ENCODE data around the gene DUSP10. TPM values are rescaled to one million over a fixed set of nuclear protein-coding genes. Genes with fewer than 3 reads are reported as not detected.

DUSP10 gene
- total and polyA plus RNA-seq, 8 donors, result 1.0 to 50.0 (median 3.0) TPM

- intact Hi-C loops (cut with DNase I; ENCODE audit: low total_unique reads), result no loop called here
- H3K9me3 ChIP-seq, result no peaks in the 10 kb centered on the region
- H3K36me3 ChIP-seq, result no peaks in the 10 kb centered on the region
- no peak overlapping the region for H3K4me3 ChIP-seq
- no peak for DNase-seq
- TF ChIP-seq, protein P1, sequence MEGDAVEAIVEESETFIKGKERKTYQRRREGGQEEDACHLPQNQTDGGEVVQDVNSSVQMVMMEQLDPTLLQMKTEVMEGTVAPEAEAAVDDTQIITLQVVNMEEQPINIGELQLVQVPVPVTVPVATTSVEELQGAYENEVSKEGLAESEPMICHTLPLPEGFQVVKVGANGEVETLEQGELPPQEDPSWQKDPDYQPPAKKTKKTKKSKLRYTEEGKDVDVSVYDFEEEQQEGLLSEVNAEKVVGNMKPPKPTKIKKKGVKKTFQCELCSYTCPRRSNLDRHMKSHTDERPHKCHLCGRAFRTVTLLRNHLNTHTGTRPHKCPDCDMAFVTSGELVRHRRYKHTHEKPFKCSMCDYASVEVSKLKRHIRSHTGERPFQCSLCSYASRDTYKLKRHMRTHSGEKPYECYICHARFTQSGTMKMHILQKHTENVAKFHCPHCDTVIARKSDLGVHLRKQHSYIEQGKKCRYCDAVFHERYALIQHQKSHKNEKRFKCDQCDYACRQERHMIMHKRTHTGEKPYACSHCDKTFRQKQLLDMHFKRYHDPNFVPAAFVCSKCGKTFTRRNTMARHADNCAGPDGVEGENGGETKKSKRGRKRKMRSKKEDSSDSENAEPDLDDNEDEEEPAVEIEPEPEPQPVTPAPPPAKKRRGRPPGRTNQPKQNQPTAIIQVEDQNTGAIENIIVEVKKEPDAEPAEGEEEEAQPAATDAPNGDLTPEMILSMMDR (IDR thresholded peaks at IDR 0.05), result no peak
- TF ChIP-seq EP300 (IDR thresholded peaks at IDR 0.05) (no peak), POLR2A (IDR thresholded peaks at IDR 0.05) (no peak), POLR2AphosphoS5 (IDR thresholded peaks at IDR 0.05) (no peak)
- H3K27ac ChIP-seq, result no peak overlapping the region
- peaks cover 0 to 7% (median 0%) of the 10 kb centered on the region in 4 donors for H3K4me1 ChIP-seq
- H3K27me3 ChIP-seq, result no peaks in the 10 kb centered on the region
These were observed 16.6 kb upstream of the DUSP10 start for GRCh38 chr1:221758455-221758854.

DNA sequence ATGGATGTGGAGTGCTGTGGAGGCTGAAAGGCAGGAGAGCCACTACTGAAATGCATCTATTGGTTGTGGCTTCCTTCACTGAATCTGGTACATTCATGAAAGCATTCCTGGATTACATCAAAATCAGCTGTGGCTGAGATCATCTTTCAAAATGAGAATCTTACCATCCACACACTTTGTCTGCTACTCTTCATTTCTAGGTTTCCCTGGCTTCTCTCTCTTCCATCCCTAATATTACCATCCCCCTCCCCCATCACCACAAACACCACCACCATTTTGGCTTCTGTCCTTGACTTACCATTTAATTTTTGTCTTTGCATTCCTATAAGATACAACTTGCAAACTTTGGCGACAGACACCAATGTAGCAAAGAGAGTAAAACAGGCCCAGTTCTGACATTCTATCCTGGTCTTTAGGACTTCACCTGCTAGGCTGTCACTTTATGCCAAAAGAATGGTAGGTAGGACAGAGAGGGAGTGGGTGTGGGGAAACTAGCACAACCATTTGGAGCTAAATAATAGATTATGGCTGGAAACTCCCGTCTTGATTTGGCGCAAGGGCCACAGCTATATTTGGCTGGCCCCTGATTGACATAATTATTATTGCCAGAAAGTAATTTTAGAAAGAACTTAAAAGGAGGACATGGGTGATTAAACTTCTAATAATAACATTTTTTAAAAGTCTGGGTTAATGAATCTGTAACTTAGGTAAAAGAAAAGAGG is 15.1 kb upstream of the DUSP10 start:
- H3K4me1 ChIP-seq, result peaks cover 0 to 7% (median 0%) of the 10 kb centered on the region in 4 donors
- no peaks in the 10 kb centered on the region for H3K9me3 ChIP-seq
- no peak overlapping the region for H3K4me3 ChIP-seq
- H3K27ac ChIP-seq, result no peak overlapping the region
- DNase-seq, result no peak
- no peaks in the 10 kb centered on the region for H3K27me3 ChIP-seq
- TF ChIP-seq POLR2A (IDR thresholded peaks at IDR 0.05), result no peak
- TF ChIP-seq EP300 (IDR thresholded peaks at IDR 0.05), result no peak
- TF ChIP-seq, protein P1 (IDR thresholded peaks at IDR 0.05), result no peak
- no peak for TF ChIP-seq POLR2AphosphoS5 (IDR thresholded peaks at IDR 0.05)
- H3K36me3 ChIP-seq, result no peaks in the 10 kb centered on the region
- intact Hi-C loops (cut with DNase I; ENCODE audit: low total_unique reads), result no loop called here
- WGBS, 5 donors, result 91 to 97% (median 92%) methylated on average over 3 of the region's 3 CpGs

DNA sequence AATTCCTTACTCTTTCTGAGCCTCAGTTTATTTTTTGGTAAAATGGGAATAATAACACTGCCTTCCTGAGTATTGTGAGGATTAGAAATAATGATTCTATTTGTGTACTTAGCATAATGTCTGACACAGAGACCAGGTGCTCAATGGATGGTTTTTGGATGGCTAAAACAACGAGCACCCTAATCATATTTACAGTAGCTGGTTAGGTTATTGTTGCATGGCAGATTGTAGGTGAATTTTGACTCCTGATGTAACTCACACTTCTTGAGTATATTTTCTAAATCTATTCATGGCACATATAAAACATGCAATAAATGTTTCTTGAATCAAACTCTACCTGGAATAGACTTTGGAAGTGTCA is 11.9 kb upstream of the DUSP10 start:
- 77 to 93% (median 84%) methylated on average over 1 of the region's 1 CpG for WGBS, 5 donors
- H3K36me3 ChIP-seq, result no peaks in the 10 kb centered on the region
- no peaks in the 10 kb centered on the region for H3K9me3 ChIP-seq
- H3K27me3 ChIP-seq, result no peaks in the 10 kb centered on the region
- intact Hi-C loops (cut with DNase I; ENCODE audit: low total_unique reads), result no loop called here
- H3K4me3 ChIP-seq, result no peak overlapping the region
- TF ChIP-seq, protein P1 (IDR thresholded peaks at IDR 0.05), result no peak
- no peak for TF ChIP-seq POLR2A (IDR thresholded peaks at IDR 0.05)
- no peak for TF ChIP-seq EP300 (IDR thresholded peaks at IDR 0.05)
- no peak for TF ChIP-seq POLR2AphosphoS5 (IDR thresholded peaks at IDR 0.05)
- H3K27ac ChIP-seq, result no peak overlapping the region
- no peak for DNase-seq
- H3K4me1 ChIP-seq, result no peaks in the 10 kb centered on the region

DNA sequence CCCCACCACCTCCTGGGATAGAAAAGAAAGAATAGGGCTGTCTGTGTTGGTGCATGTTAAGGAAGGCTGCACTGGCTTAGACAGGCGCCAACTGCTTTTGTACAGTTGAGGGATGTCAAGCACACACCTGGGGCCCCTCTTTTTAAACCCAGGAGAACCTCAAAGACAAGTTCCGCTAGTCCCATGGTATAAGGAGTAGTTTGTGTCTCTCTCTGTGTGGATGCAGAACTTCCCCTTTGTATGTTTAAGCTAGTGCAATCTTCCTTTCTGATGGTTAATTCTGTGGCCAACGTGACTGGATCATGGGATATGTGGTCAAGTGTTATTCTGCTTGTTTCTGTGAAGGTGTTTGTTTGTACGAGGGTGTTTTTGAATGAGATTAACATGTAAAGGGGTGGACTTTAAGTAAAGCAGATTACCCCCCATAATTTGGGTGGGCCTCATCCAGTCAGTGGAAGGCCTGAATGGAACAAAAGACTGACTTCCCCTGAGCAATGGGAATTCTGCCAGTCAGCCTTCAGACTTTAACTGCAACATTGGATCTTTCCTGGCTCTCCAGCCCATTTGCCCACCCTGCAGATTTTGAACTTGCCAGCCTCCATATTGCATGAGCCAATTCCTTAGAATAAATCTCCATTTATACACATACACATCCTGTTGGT is 9.5 kb upstream of the DUSP10 start:
- H3K4me3 ChIP-seq, result no peak overlapping the region
- H3K36me3 ChIP-seq, result no peaks in the 10 kb centered on the region
- H3K4me1 ChIP-seq, result no peaks in the 10 kb centered on the region
- intact Hi-C loops (cut with DNase I; ENCODE audit: low total_unique reads), result no loop called here
- H3K27ac ChIP-seq, result no peak overlapping the region
- 70 to 88% (median 85%) methylated on average over 4 of the region's 4 CpGs for WGBS, 5 donors
- TF ChIP-seq POLR2AphosphoS5 (IDR thresholded peaks at IDR 0.05) (no peak), EP300 (IDR thresholded peaks at IDR 0.05) (no peak), POLR2A (IDR thresholded peaks at IDR 0.05) (no peak)
- TF ChIP-seq, protein P1 (IDR thresholded peaks at IDR 0.05), result no peak
- no peak for DNase-seq
- no peaks in the 10 kb centered on the region for H3K27me3 ChIP-seq
- H3K9me3 ChIP-seq, result no peaks in the 10 kb centered on the region

Measured in stomach (tissue), 9 donors.